ENCODE data around the gene ZNF319.

ZNF319 gene

GRCh38 chr16:57951204-57951960 is 49.1 kb downstream of the ZNF319 start:
- no peak for DNase-seq

GRCh38 chr16:57950382-57950781 is 50.1 kb downstream of the ZNF319 start:
- no peak for DNase-seq

- no peak for DNase-seq
These were observed 50.8 kb downstream of the ZNF319 start for GRCh38 chr16:57949595-57950238.

DNA sequence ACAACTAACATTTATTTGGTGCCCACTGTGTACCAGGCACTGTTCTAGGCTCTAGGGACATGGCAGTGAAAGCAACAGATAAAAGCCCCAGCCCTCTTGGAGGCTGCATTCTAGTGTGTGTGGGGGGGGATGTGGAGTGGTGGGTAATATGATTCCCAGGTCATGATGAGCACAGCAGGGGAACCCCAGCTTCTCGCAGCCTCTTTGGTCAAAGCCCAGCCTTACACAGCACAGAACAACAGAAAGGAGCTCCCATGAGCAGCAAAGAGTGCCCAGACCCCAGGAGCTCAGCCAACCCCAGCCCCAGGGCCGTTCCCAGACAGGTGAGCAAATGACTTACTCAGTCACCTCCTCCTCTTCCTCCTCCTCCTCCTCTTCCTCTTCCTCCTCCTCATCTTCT is 51.5 kb downstream of the ZNF319 start:
- DNase-seq: no peak

DNA sequence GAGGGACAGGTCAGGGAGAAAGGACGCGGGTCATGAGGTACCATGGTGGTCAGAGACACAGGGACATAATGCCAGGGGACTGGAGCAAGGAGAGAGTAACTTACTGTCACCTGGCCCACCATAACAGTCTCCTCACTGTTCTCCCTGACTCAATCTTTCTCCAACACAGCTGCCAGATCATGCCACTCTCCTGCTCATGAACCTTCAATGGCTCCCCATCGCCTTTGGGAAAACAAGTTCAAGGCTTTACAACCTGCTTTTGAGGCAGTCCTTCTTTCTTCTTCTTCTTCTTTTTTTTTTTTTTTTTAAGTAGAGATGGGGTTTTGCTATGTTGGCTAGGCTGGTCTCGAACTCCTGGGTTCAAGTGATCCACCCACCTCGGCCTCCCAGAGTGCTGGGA is 52.4 kb downstream of the ZNF319 start:
- DNase-seq: no peak

- DNase-seq: no peak
These were observed 53.2 kb downstream of the ZNF319 start for GRCh38 chr16:57947261-57947660.

GRCh38 chr16:57946181-57946801 is 54.2 kb downstream of the ZNF319 start:
- no peak for DNase-seq

GRCh38 chr16:57945740-57946138 is 54.7 kb downstream of the ZNF319 start:
- DNase-seq: no peak

GRCh38 chr16:57944970-57945739 is 55.3 kb downstream of the ZNF319 start:
- no peak for DNase-seq
